Spleen (tissue), 7 donors: ENCODE results near the gene TMEM164.

Experiments used
- POLR2A ChIP-seq, 3 donors: fragments of 450-650 bp; IDR thresholded peaks; one replicate each; pipeline ENCODE4 v1.5.1; 2017; ENCODE audit warnings: antibody characterized with exemption in 3 of 3, mild to moderate bottlenecking in 1 of 3
- POLR2AphosphoS5 ChIP-seq, 3 donors: sonication (generic); formaldehyde crosslinking; IDR thresholded peaks; one replicate each; pipeline ENCODE4 v1.5.1; 2017; ENCODE audit warnings: antibody characterized with exemption in 3 of 3
- TF ChIP-seq, protein P1 (sequence below), 11 experiments: fragments of 200-600 bp in 7 of 11; fragments of 450-650 bp in 4 of 11; sonication (generic) in 4 of 11; IDR thresholded peaks in 8 of 11; conservative IDR thresholded peaks in 3 of 11; 1 replicate in 7 of 11; 2 replicates in 4 of 11; pipeline versions ENCODE4 v1.4.0 to v1.8.0; 2016 to 2021; ENCODE audit warnings: antibody characterized with exemption in 11 of 11, inconsistent platforms in 4 of 11, mild to moderate bottlenecking in 1 of 11
- donor health status: DM: no; HTN: no; CAD: no; lungs with moderate emphysema.
- donor health status: DM: no; HTN: no; CAD: no.
- donor health status: DM: no; HTN: no; CAD: no.

DNA sequence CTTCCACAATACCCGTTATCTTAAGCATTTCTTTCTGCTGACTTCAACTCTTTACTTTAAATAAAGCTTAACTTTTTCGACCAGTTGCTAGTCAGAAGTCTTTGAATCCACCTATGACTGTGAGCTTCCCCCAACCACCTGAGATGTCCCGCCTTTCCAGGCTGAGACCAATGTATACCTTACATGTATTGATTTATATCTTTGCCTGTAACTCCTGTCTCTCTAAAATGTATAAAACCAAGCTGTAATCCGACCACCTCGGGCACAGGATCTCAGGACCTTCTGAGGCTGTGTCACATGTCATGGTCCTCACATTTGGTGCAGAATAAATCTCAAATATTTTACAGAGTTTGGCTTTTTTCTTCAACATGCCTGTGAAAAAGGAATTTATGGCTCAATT is 2.9 kb upstream of the TMEM164 start:
- TF ChIP-seq, protein P1, sequence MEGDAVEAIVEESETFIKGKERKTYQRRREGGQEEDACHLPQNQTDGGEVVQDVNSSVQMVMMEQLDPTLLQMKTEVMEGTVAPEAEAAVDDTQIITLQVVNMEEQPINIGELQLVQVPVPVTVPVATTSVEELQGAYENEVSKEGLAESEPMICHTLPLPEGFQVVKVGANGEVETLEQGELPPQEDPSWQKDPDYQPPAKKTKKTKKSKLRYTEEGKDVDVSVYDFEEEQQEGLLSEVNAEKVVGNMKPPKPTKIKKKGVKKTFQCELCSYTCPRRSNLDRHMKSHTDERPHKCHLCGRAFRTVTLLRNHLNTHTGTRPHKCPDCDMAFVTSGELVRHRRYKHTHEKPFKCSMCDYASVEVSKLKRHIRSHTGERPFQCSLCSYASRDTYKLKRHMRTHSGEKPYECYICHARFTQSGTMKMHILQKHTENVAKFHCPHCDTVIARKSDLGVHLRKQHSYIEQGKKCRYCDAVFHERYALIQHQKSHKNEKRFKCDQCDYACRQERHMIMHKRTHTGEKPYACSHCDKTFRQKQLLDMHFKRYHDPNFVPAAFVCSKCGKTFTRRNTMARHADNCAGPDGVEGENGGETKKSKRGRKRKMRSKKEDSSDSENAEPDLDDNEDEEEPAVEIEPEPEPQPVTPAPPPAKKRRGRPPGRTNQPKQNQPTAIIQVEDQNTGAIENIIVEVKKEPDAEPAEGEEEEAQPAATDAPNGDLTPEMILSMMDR (IDR thresholded peaks at IDR 0.05 in 8 of 11, conservative IDR thresholded peaks at IDR 0.05 in 3 of 11): no peak
- TF ChIP-seq POLR2A (IDR thresholded peaks at IDR 0.05) (no peak), POLR2AphosphoS5 (IDR thresholded peaks at IDR 0.05) (no peak)
